Activated naive CD4-positive, alpha-beta T cell treated with Interleukin-2 at 50 U/mL for 16 hours (primary cell): Measurements from ENCODE around the gene ZNF451.

ENCODE experiments used
- DNase-seq: peaks from one replicate; pipeline ENCODE4 v3.0.0-alpha.2; 2020

ZNF451 gene

GRCh38 chr6:57097596-57097995 lies 7.6 kb downstream of the ZNF451 start:
- no peak for DNase-seq

GRCh38 chr6:57102976-57103375 lies 13.0 kb downstream of the ZNF451 start:
- no peak for DNase-seq

- DNase-seq: no peak
These were observed 14.3 kb downstream of the ZNF451 start for GRCh38 chr6:57104336-57104735.

GRCh38 chr6:57106990-57107389 lies 17.0 kb downstream of the ZNF451 start:
- no peak for DNase-seq

- no peak for DNase-seq
These were observed 18.7 kb downstream of the ZNF451 start for GRCh38 chr6:57108691-57109090.

GRCh38 chr6:57109880-57110279 lies 19.9 kb downstream of the ZNF451 start:
- DNase-seq: no peak

- DNase-seq: no peak
These were observed 23.1 kb downstream of the ZNF451 start for GRCh38 chr6:57113105-57113504.

GRCh38 chr6:57116776-57117175 lies 26.8 kb downstream of the ZNF451 start:
- no peak for DNase-seq

GRCh38 chr6:57117796-57118195 lies 27.8 kb downstream of the ZNF451 start:
- DNase-seq: no peak

GRCh38 chr6:57123111-57123510 lies 33.1 kb downstream of the ZNF451 start:
- no peak for DNase-seq

- no peak for DNase-seq
These were observed 37.8 kb downstream of the ZNF451 start for GRCh38 chr6:57127763-57128162.

- DNase-seq: no peak
These were observed 40.7 kb downstream of the ZNF451 start for GRCh38 chr6:57130661-57131177.

GRCh38 chr6:57134954-57135353 lies 45.0 kb downstream of the ZNF451 start:
- no peak for DNase-seq

- no peak for DNase-seq
These were observed 45.9 kb downstream of the ZNF451 start for GRCh38 chr6:57135885-57136284.

- no peak for DNase-seq
These were observed 47.4 kb downstream of the ZNF451 start for GRCh38 chr6:57137350-57137749.

GRCh38 chr6:57138026-57138425 lies 48.0 kb downstream of the ZNF451 start:
- no peak for DNase-seq

- no peak for DNase-seq
These were observed 51.6 kb downstream of the ZNF451 start for GRCh38 chr6:57141451-57142177.

- no peak for DNase-seq
These were observed 52.2 kb downstream of the ZNF451 start for GRCh38 chr6:57142178-57142525.

- DNase-seq: no peak
These were observed 53.7 kb downstream of the ZNF451 start for GRCh38 chr6:57143690-57144089.

GRCh38 chr6:57147401-57147800 lies 57.4 kb downstream of the ZNF451 start:
- DNase-seq: no peak

- DNase-seq: no peak
These were observed 58.2 kb downstream of the ZNF451 start for GRCh38 chr6:57147955-57148858.

GRCh38 chr6:57158658-57159057 lies 68.7 kb downstream of the ZNF451 start:
- no peak for DNase-seq

GRCh38 chr6:57159127-57159526 lies 69.1 kb downstream of the ZNF451 start:
- DNase-seq: no peak

GRCh38 chr6:57162028-57162427 lies 72.0 kb downstream of the ZNF451 start:
- DNase-seq: no peak
